K562 (cell line): ENCODE measurements around the gene GPC2. TPM values are rescaled to one million over a fixed set of nuclear protein-coding genes. Genes with fewer than 3 reads are reported as not detected.
A peak's percentile ranks its signal among the peaks of the same experiment; 100 is the strongest.

Experiments used
- BRD9 ChIP-seq: fragments of 450-650 bp; IDR thresholded peaks from 2 replicates; pipeline ENCODE4 v1.6.1; 2018; ENCODE audit warnings: low read depth; ENCODE audit not compliant: partially characterized antibody
- CEBPG ChIP-seq, 3 experiments: fragments of 200-800 bp in 1 of 3; sonication (Bioruptor generic) in 1 of 3; sonication (generic) in 1 of 3; formaldehyde crosslinking in 1 of 3; IDR thresholded peaks in 2 of 3; conservative IDR thresholded peaks in 1 of 3; 2 replicates each; pipeline versions ENCODE4 v1.6.1 to v1.8.0; 2016 to 2022; ENCODE audit warnings: missing compliant biosample characterization in 2 of 3, missing genetic modification characterization in 2 of 3, mild to moderate bottlenecking in 1 of 3, missing genetic modification reagents in 1 of 3
- HDAC1 ChIP-seq, 2 experiments: fragments of 450-650 bp; IDR thresholded peaks; 2 replicates each; pipeline ENCODE4 v1.6.1; 2016 to 2017; ENCODE audit warnings: inconsistent platforms in 1 of 2, mild to moderate bottlenecking in 1 of 2, moderate library complexity in 1 of 2
- L3MBTL2 ChIP-seq: fragments of 450-650 bp; IDR thresholded peaks from 2 replicates; pipeline ENCODE4 v1.6.1; 2016; ENCODE audit warnings: mild to moderate bottlenecking, moderate library complexity
- NR4A1 ChIP-seq, 2 experiments: fragments of 250-450 bp in 1 of 2; fragments of 450-650 bp in 1 of 2; sonication (Bioruptor Pico) in 1 of 2; IDR thresholded peaks; 2 replicates each; pipeline versions ENCODE4 v1.4.0 to v1.6.1; 2016 to 2020; ENCODE audit warnings: mild to moderate bottlenecking in 2 of 2, missing compliant biosample characterization in 1 of 2, missing genetic modification characterization in 1 of 2, moderate library complexity in 1 of 2
- RAD51 ChIP-seq: fragments of 450-650 bp; IDR thresholded peaks from 2 replicates; pipeline ENCODE4 v1.7.1; 2016; ENCODE audit warnings: low read depth, mild to moderate bottlenecking, borderline replicate concordance
- TRIM24 ChIP-seq, 2 experiments: fragments of 450-650 bp; IDR thresholded peaks; 2 replicates each; pipeline ENCODE4 v1.6.1; 2016
- ZNF121 ChIP-seq: sonication (generic); formaldehyde crosslinking; conservative IDR thresholded peaks from 2 replicates; pipeline ENCODE4 v1.8.0; 2022; ENCODE audit warnings: missing genetic modification reagents
- ZNF395 ChIP-seq: fragments of 200-800 bp; sonication (Bioruptor generic); IDR thresholded peaks from 2 replicates; pipeline ENCODE4 v1.6.1; 2017; ENCODE audit warnings: missing genetic modification characterization, missing compliant biosample characterization
- ZNF449 ChIP-seq: fragments of 250-450 bp; sonication (Bioruptor Pico); IDR thresholded peaks from 2 replicates; pipeline ENCODE4 v1.8.0; 2022; ENCODE audit warnings: moderate library complexity, mild to moderate bottlenecking, inconsistent platforms
- polyA plus RNA-seq, 8 experiments: library from polyadenylated mRNA; depleted of rRNA in 4 of 8; stranded (reverse) in 5 of 8; unstranded in 3 of 8; fragments of >200 nt; fragmentation: Nextera tagmentation in 2 of 8; fragmentation: Illumina TruSeq in 1 of 8; extraction: Ambion mirVana in 2 of 8; extraction: Trizol in 1 of 8; gene quantifications; 2 replicates each; pipeline versions ENCODE4 v1.2.1 to v1.2.3, GENCODE V29; 2011 to 2014; ENCODE audit warnings: inconsistent platforms in 1 of 8, missing spikeins in 1 of 8
- total RNA-seq, 7 experiments: library from RNA; depleted of rRNA in 6 of 7; stranded (reverse); fragments of >200 nt in 6 of 7; fragmentation: Illumina TruSeq in 2 of 7; extraction: Trizol in 2 of 7; gene quantifications; 2 replicates each; pipeline versions ENCODE4 v1.2.1 to v1.2.3, GENCODE V29; 2011 to 2021; ENCODE audit warnings: low replicate concordance in 1 of 7
- TF ChIP-seq, protein P1 (sequence below): fragments of 450-650 bp; formaldehyde crosslinking; IDR thresholded peaks from 2 replicates; pipeline ENCODE4 v1.4.0; 2020; ENCODE audit warnings: mild to moderate bottlenecking, moderate library complexity

Gene GPC2
- total and polyA plus RNA-seq, 9 of the 15 experiments (the other 6 are each of a cell fraction or from before 2014, with no cell fraction given), result 0.06 to 7.7 (median 1.4) TPM; not detected in 1

DNA sequence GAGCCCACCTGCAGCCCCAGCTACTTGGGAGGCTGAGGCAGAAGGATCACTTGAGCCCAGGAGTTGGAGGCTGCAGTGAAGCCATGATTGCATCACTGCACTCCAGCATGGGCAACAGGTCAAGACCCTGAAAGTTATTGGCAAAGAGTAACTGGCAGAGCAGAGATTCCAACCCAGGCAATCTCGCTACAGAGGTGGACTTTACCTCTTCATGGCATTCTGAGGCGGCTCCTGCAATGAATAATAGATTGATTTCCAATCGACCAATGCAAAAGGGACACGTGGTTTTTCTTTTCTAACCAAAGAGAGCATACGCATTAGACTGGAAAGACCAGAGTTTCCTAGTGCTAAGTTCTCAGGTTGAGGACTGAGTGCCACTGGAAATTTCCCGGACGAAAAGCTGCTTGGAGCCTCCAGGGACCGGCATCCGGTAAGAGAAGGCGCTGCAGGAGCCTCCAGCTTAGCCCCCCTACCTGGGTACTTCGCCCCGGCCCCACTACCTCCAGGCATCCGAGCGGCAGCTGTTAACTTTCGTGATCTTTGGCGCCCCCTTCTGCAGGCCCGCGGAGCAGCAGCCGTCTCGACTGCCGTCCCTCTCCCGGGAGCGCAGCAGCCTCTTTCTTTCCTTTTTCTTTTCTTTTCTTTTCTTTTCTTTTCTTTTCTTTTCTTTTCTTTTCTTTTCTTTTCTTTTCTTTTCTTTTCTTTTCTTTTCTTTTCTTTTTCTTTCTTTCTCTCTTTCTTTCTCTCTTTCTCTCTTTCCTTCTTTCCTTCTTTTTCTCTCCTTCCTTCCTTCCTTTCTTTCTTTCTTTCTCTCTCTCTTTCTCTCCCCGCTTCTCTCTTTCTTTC is 46.4 kb downstream of the GPC2 start (continued):
- peak in 1 of 2 experiments; percentile 61; a peak in 1 of 4 replicates for TF ChIP-seq HDAC1 (IDR thresholded peaks at IDR 0.05)
- TF ChIP-seq NR4A1 (CRISPR knock-in tag; IDR thresholded peaks at IDR 0.05), result peak; percentile 67; the same call in 1 of the 2 replicates
- no peak for TF ChIP-seq NR4A1 (tag; IDR thresholded peaks at IDR 0.05)
- TF ChIP-seq TRIM24 (IDR thresholded peaks at IDR 0.05), result peak in 1 of 2 experiments; percentile 28; a peak in 1 of 4 replicates
- TF ChIP-seq RAD51, result peak; percentile 68; the same call in 1 of the 2 replicates
- TF ChIP-seq ZNF395 (CRISPR knock-in tag), result no peak
- TF ChIP-seq BRD9, result peak; percentile 93
- TF ChIP-seq ZNF121 (CRISPR knock-in tag), result peak; percentile 81
- peak; percentile 77 for TF ChIP-seq L3MBTL2
- TF ChIP-seq, protein P1, sequence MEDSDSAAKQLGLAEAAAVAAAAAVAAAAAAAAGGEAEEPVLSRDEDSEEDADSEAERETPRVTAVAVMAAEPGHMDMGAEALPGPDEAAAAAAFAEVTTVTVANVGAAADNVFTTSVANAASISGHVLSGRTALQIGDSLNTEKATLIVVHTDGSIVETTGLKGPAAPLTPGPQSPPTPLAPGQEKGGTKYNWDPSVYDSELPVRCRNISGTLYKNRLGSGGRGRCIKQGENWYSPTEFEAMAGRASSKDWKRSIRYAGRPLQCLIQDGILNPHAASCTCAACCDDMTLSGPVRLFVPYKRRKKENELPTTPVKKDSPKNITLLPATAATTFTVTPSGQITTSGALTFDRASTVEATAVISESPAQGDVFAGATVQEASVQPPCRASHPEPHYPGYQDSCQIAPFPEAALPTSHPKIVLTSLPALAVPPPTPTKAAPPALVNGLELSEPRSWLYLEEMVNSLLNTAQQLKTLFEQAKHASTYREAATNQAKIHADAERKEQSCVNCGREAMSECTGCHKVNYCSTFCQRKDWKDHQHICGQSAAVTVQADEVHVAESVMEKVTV (CRISPR knock-in tag), result peak; percentile 87
- peak; percentile 88 for TF ChIP-seq CEBPG (CRISPR knock-in tag; IDR thresholded peaks at IDR 0.05)
- TF ChIP-seq CEBPG (tag; conservative IDR thresholded peaks at IDR 0.05 in 1 of 2, IDR thresholded peaks at IDR 0.05 in 1 of 2), result peak in 1 of 2 experiments; percentile 81; a peak in 2 of 4 replicates
- 0 out of 2 replicates have a peak, but pooled peaks have one; percentile 14 for TF ChIP-seq ZNF449 (CRISPR knock-in tag)
